ENCODE results near the gene NINJ2. TPM values are rescaled to one million over a fixed set of nuclear protein-coding genes. Genes with fewer than 3 reads are reported as not detected.

The NINJ2 gene
- total RNA-seq, 1 experiment from 2014 or later: not detected

- no peaks in the 10 kb centered on the region for H3K36me3 Mint-ChIP-seq (ENCODE audit: insufficient read depth, unreplicated experiment)
- CTCF ChIA-PET: no interaction called here
- H3K4me3 Mint-ChIP-seq (ENCODE audit: low read depth, unreplicated experiment): no peak overlapping the region
- no peaks in the 10 kb centered on the region for H3K4me1 Mint-ChIP-seq (ENCODE audit: low read depth, unreplicated experiment)
- no peak overlapping the region for H3K27ac Mint-ChIP-seq (ENCODE audit: unreplicated experiment)
- intact Hi-C loops (cut with micrococcal nuclease; ENCODE audit: unreplicated experiment): no loop called here
- no peak for DNase-seq
- H3K27me3 Mint-ChIP-seq (ENCODE audit: unreplicated experiment): peaks cover under 1% of the 10 kb centered on the region
- no TSS peak for BruUV-seq (replicated peaks)
- TF ChIP-seq, protein P1, sequence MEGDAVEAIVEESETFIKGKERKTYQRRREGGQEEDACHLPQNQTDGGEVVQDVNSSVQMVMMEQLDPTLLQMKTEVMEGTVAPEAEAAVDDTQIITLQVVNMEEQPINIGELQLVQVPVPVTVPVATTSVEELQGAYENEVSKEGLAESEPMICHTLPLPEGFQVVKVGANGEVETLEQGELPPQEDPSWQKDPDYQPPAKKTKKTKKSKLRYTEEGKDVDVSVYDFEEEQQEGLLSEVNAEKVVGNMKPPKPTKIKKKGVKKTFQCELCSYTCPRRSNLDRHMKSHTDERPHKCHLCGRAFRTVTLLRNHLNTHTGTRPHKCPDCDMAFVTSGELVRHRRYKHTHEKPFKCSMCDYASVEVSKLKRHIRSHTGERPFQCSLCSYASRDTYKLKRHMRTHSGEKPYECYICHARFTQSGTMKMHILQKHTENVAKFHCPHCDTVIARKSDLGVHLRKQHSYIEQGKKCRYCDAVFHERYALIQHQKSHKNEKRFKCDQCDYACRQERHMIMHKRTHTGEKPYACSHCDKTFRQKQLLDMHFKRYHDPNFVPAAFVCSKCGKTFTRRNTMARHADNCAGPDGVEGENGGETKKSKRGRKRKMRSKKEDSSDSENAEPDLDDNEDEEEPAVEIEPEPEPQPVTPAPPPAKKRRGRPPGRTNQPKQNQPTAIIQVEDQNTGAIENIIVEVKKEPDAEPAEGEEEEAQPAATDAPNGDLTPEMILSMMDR (IDR thresholded peaks at IDR 0.05; ENCODE audit: unreplicated experiment): no peak
- no peaks in the 10 kb centered on the region for H3K9me3 Mint-ChIP-seq (ENCODE audit: low read depth, unreplicated experiment)
Measured at GRCh38 chr12:553216-554000, 109.8 kb downstream of the NINJ2 start.

DNA sequence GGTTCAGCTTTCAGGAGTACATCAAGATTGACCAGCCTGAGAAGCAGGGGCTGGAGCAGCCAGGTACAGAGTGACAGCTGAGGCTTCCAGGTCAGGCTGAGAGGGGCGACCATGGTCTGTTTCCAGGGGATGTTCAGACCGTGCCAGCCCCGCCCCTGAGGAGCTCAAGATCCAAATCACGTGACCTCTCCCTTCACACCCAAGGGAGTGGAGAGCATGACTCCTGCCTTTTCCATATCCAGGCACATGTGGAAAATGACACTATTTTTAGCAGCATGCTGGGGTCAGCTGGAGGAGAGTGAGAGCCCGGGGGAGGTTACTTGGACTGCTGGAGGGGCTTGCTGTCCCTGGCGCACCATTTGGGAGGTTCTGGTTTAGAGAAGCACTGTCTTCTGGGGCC, 110.8 kb downstream of the NINJ2 start:
- H3K4me1 Mint-ChIP-seq (ENCODE audit: low read depth, unreplicated experiment): no peaks in the 10 kb centered on the region
- no peak overlapping the region for H3K27ac Mint-ChIP-seq (ENCODE audit: unreplicated experiment)
- H3K27me3 Mint-ChIP-seq (ENCODE audit: unreplicated experiment): no peaks in the 10 kb centered on the region
- BruUV-seq (replicated peaks): no TSS peak
- TF ChIP-seq, protein P1 (IDR thresholded peaks at IDR 0.05; ENCODE audit: unreplicated experiment): no peak
- H3K4me3 Mint-ChIP-seq (ENCODE audit: low read depth, unreplicated experiment): no peak overlapping the region
- DNase-seq: no peak
- intact Hi-C loops (cut with micrococcal nuclease; ENCODE audit: unreplicated experiment): no loop called here
- no peaks in the 10 kb centered on the region for H3K36me3 Mint-ChIP-seq (ENCODE audit: insufficient read depth, unreplicated experiment)
- no peaks in the 10 kb centered on the region for H3K9me3 Mint-ChIP-seq (ENCODE audit: low read depth, unreplicated experiment)
- CTCF ChIA-PET: no interaction called here

DNA sequence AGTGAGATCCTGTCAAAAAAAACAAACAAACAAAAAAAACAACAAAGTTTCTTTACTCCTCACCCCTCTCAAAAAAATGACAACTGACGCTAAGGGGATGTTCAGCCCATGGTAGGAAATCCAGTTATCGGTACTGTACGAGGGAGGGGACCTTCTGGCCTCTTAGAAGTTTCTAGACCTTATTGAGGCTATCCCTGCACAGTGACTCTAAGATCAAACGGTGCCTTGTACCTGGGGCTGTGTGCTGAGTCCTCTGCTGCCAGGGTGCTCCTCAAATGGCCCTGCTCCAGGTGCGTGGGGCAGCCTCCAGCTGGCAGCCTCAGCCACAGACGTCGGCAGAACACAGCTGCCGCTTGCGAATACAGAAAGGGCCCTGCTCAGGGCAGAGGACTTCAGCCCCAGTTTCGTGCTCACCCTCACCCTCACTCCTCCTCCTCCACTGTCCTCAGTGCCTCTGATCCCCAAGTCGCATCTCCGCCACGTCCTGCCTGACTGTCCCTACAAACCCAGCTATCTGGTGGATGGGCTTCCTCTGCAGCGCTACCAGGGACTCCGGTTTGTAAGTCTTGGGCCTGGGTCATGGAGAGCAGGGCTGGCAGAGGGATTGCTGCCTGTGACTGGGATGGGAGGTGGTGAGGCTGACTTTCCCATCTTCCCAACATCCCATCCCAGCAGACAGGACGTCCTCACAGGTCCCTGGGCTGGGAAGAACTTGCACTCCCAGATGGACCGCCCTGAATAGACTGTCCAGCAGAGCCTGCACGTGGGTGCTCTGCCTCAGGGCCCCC, 112.6 kb downstream of the NINJ2 start:
- Mint-ChIP-seq H3K4me3 (ENCODE audit: low read depth, unreplicated experiment) (no peak overlapping the region), H3K9me3 (ENCODE audit: low read depth, unreplicated experiment) (no peaks in the 10 kb centered on the region), H3K27ac (ENCODE audit: unreplicated experiment) (no peak overlapping the region), H3K27me3 (ENCODE audit: unreplicated experiment) (peaks cover 13% of the 10 kb centered on the region), H3K36me3 (ENCODE audit: insufficient read depth, unreplicated experiment) (no peaks in the 10 kb centered on the region), H3K4me1 (ENCODE audit: low read depth, unreplicated experiment) (peaks cover 13% of the 10 kb centered on the region)
- DNase-seq: no peak
- no TSS peak for BruUV-seq (replicated peaks)
- TF ChIP-seq, protein P1 (IDR thresholded peaks at IDR 0.05; ENCODE audit: unreplicated experiment): no peak
- CTCF ChIA-PET: no interaction called here
- intact Hi-C loops (cut with micrococcal nuclease; ENCODE audit: unreplicated experiment): no loop called here

- no peak overlapping the region for H3K4me3 Mint-ChIP-seq (ENCODE audit: low read depth, unreplicated experiment)
- DNase-seq: no peak
- TF ChIP-seq, protein P1 (IDR thresholded peaks at IDR 0.05; ENCODE audit: unreplicated experiment): no peak
- H3K9me3 Mint-ChIP-seq (ENCODE audit: low read depth, unreplicated experiment): no peaks in the 10 kb centered on the region
- H3K36me3 Mint-ChIP-seq (ENCODE audit: insufficient read depth, unreplicated experiment): no peaks in the 10 kb centered on the region
- CTCF ChIA-PET: no interaction called here
- BruUV-seq (replicated peaks): no TSS peak
- peaks cover 21% of the 10 kb centered on the region for H3K27me3 Mint-ChIP-seq (ENCODE audit: unreplicated experiment)
- no peak overlapping the region for H3K27ac Mint-ChIP-seq (ENCODE audit: unreplicated experiment)
- intact Hi-C loops (cut with micrococcal nuclease; ENCODE audit: unreplicated experiment): no loop called here
- H3K4me1 Mint-ChIP-seq (ENCODE audit: low read depth, unreplicated experiment): peaks cover 13% of the 10 kb centered on the region
Measured at GRCh38 chr12:549476-550082, 113.7 kb downstream of the NINJ2 start.
